ENCODE data around the gene ZBTB7C.
"Not testable (repeated sequence)": the region's sequence is repeated elsewhere in the genome, so short reads cannot be mapped to it uniquely, and the experiment has no call there.

The ZBTB7C gene

DNA sequence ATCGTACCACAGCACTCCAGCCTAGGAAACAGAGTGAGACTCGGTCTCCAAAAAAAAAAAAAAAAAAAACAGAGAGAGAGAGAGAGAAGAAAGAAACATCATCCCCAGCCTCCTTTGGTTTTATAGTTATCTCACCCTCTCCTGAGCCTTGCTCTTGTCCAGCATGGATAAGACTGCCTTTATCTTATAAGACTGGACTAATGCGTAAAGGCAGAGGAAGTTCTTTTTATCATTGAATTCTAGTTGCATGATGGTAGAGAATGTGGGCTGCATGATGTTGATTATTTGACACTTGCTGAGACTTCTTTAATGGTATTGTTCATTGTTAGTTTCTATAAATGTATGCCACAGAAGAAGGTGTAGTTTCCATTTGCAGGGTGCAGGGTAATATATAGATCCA, 124.4 kb downstream of the ZBTB7C start:
- Mint-ChIP-seq H3K4me3 (no peak overlapping the region), H3K27ac (no peak overlapping the region)

GRCh38 chr18:48284011-48284410, 125.2 kb downstream of the ZBTB7C start:
- H3K27ac Mint-ChIP-seq; H3K36me3 Mint-ChIP-seq (ENCODE audit: low read depth); H3K9me3 Mint-ChIP-seq: not testable (repeated sequence)

More for the DNA sequence above, 124.4 kb downstream of the ZBTB7C start:
- Mint-ChIP-seq H3K9me3 (peaks cover 7% of the 10 kb centered on the region), H3K4me1 (no peaks in the 10 kb centered on the region), H3K27me3 (ENCODE audit: low read depth) (no peaks in the 10 kb centered on the region), H3K36me3 (ENCODE audit: low read depth) (peaks cover 4% of the 10 kb centered on the region)
- TF ChIP-seq, protein P1, sequence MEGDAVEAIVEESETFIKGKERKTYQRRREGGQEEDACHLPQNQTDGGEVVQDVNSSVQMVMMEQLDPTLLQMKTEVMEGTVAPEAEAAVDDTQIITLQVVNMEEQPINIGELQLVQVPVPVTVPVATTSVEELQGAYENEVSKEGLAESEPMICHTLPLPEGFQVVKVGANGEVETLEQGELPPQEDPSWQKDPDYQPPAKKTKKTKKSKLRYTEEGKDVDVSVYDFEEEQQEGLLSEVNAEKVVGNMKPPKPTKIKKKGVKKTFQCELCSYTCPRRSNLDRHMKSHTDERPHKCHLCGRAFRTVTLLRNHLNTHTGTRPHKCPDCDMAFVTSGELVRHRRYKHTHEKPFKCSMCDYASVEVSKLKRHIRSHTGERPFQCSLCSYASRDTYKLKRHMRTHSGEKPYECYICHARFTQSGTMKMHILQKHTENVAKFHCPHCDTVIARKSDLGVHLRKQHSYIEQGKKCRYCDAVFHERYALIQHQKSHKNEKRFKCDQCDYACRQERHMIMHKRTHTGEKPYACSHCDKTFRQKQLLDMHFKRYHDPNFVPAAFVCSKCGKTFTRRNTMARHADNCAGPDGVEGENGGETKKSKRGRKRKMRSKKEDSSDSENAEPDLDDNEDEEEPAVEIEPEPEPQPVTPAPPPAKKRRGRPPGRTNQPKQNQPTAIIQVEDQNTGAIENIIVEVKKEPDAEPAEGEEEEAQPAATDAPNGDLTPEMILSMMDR (IDR thresholded peaks at IDR 0.05; ENCODE audit: unreplicated experiment in 3 of 3), result no peak

DNA sequence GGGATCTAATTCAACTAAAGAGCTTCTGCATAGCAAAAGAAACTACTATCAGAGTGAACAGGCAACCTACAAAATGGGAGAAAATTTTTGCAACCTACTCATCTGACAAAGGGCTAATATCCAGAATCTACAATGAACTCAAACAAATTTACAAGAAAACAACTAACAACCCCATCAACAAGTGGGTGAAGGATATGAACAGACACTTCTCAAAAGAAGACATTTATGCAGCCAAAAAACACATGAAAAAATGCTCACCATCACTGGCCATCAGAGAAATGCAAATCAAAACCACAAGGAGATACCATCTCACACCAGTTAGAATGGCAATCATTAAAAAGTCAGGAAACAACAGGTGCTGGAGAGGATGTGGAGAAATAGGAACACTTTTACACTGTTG, 127.7 kb downstream of the ZBTB7C start:
- not testable (repeated sequence) for H3K4me1 Mint-ChIP-seq; H3K9me3 Mint-ChIP-seq; H3K27me3 Mint-ChIP-seq (ENCODE audit: low read depth); H3K27ac Mint-ChIP-seq; H3K4me3 Mint-ChIP-seq; H3K36me3 Mint-ChIP-seq (ENCODE audit: low read depth)

More at GRCh38 chr18:48284011-48284410, 125.2 kb downstream of the ZBTB7C start:
- not testable (repeated sequence) for H3K4me1 Mint-ChIP-seq; H3K4me3 Mint-ChIP-seq; H3K27me3 Mint-ChIP-seq (ENCODE audit: low read depth)

- Mint-ChIP-seq H3K4me3 (no peak overlapping the region), H3K9me3 (peaks cover 2% of the 10 kb centered on the region), H3K36me3 (ENCODE audit: low read depth) (peaks cover 5% of the 10 kb centered on the region), H3K27ac (no peak overlapping the region), H3K4me1 (no peaks in the 10 kb centered on the region), H3K27me3 (ENCODE audit: low read depth) (no peaks in the 10 kb centered on the region)
- TF ChIP-seq, protein P1 (IDR thresholded peaks at IDR 0.05; ENCODE audit: unreplicated experiment in 3 of 3), result no peak
Observed at GRCh38 chr18:48279312-48279711, 129.9 kb downstream of the ZBTB7C start.

DNA sequence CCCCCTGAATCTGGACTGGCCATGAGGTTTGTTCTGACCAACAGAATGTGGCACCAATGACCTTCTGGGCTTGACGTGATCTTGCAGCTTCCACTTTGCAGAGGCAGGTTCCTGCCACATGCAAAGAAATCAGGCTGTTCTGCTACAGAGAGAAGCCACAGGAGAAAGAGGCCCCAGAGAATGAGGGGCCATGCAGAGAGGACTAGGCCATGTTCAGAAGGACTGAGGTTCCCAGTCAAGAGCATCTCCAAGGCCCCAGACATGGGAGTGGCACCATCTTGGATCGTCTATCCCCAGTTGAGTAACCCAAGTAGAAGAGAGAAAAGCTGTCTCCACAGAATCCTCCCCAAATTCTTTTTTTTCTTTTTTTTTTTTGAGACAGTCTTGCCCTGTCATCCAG, 131.1 kb downstream of the ZBTB7C start:
- H3K4me3 Mint-ChIP-seq, result no peak overlapping the region
- H3K4me1 Mint-ChIP-seq, result no peaks in the 10 kb centered on the region
- no peaks in the 10 kb centered on the region for H3K27me3 Mint-ChIP-seq (ENCODE audit: low read depth)
- peaks cover 5% of the 10 kb centered on the region for H3K36me3 Mint-ChIP-seq (ENCODE audit: low read depth)
- TF ChIP-seq, protein P1 (IDR thresholded peaks at IDR 0.05; ENCODE audit: unreplicated experiment in 3 of 3), result no peak
- H3K9me3 Mint-ChIP-seq, result peaks cover 2% of the 10 kb centered on the region
- no peak overlapping the region for H3K27ac Mint-ChIP-seq

GRCh38 chr18:48274301-48274700, 134.9 kb downstream of the ZBTB7C start:
- H3K27ac Mint-ChIP-seq, result no peak overlapping the region
- H3K36me3 Mint-ChIP-seq (ENCODE audit: low read depth), result peaks cover 9% of the 10 kb centered on the region
- no peaks in the 10 kb centered on the region for H3K4me1 Mint-ChIP-seq
- H3K27me3 Mint-ChIP-seq (ENCODE audit: low read depth), result no peaks in the 10 kb centered on the region
- TF ChIP-seq, protein P1 (IDR thresholded peaks at IDR 0.05; ENCODE audit: unreplicated experiment in 3 of 3), result no peak
- peaks cover 2% of the 10 kb centered on the region for H3K9me3 Mint-ChIP-seq
- H3K4me3 Mint-ChIP-seq, result no peak overlapping the region

DNA sequence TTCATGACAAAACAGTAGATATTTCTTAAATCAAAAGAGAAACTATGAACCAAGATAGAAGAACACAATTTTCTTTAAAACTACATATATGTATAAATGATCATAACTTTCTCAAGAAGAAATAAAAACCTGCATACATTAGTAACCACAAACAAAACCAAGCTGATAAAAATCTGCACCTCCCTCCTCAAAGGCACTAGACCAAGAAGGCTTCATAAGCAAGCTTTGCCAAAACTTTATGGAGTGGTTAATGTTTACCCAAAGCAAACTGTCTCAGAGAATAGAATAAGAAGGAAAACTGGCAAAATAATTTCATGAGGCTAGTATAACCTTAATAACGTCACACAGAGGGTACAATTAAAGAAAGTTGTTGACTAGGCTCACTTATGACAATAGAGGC, 138.3 kb downstream of the ZBTB7C start:
- Mint-ChIP-seq H3K9me3 (peaks cover 6% of the 10 kb centered on the region), H3K36me3 (ENCODE audit: low read depth) (peaks cover 4% of the 10 kb centered on the region), H3K27ac (peak overlapping the region; percentile 8 to 20 (median 13)), H3K27me3 (ENCODE audit: low read depth) (no peaks in the 10 kb centered on the region), H3K4me3 (no peak overlapping the region), H3K4me1 (peaks cover 5% of the 10 kb centered on the region)
- TF ChIP-seq, protein P1 (IDR thresholded peaks at IDR 0.05; ENCODE audit: unreplicated experiment in 3 of 3), result no peak

Data from nephron (organoid).